Activated CD8-positive, alpha-beta memory T cell treated with anti-CD3 and anti-CD28 coated beads, Interleukin-2, amount 50 U/mL, for 24 hours (primary cell): ENCODE data around the gene TMEM82.
"Not testable (repeated sequence)": the region's sequence is repeated elsewhere in the genome, so short reads cannot be mapped to it uniquely, and the experiment has no call there.

Source experiments
- DNase-seq: peaks from one replicate; pipeline ENCODE4 v3.0.0-alpha.2; 2020; ENCODE audit errors: extremely low read depth

Gene TMEM82

DNA sequence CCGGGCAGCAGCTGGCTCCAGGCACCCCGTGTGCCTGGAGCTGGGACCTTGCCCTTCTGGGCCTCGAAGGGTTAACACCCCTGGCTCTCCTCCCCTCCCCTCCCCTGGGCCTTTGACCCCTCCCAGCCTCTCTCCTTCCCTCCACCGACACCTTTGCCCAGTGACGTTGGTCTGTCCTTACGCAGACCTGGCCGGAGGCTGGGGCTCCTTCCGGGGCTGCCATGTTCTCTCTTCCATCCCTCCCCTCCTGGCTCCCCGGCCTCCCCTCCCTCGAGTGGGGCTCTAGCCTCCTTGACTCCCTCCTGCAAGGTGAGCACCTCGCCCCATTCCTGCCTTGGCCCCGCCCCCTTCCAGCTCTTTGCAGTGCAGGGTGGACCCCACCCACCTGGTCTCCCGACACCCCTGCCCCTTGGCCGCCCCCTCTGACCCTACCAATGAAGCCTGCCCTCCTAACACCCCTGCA lies at the start of gene TMEM82:
Gene TMEM82, plus strand, starts transcription at position 161 of the 463 bp plus-strand sequence. Its CDS starts 61 bp downstream, at position 222.
- no peak for DNase-seq

DNA sequence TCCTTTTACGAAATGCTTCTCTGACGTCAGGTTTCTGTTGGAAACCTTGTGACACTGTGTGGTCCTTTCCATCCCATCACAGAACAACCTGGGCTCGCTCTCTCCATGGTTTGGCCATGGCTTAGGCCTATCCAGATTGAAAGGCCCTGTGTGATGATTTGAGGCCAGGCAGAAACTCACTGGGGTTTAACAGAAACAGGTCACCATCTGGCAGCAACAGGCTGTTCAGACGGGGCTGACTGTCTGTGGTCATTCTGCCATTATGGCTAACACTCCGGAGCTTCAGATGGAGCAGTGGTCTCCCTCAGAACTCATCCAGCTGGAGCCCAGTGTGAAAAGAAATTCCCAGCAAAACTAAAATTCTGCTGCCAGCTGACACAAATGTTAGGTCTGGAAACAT lies 48.9 kb upstream of the TMEM82 start:
- DNase-seq, result no peak

DNA sequence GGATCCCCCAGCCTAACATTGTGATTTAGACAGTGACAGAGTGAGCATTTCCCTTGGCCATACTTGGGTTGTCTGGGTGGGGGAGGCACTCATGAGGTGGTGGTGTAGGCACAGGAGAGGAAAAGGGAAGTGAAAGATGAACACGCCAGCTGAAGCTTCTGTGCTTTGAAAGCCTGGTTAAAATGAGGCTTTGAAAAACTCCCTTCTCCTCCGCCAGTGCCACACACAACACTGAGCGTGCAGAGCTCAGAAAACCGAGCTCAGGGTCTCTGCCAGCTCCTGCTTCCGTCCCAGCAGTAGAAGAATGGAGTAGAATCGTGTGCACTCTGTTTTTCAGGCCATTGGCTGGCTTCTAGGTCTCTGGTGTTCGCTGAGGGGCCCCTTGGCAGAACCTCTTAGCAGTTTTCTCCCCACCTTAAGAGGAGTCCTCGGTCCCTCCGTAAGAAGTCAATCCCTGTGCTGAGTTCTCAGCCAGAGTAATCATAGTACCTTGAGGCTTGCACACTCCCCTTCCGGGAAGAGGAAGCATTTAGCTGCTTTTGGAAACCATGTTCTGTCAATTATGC lies 45.3 kb upstream of the TMEM82 start:
- no peak for DNase-seq

DNA sequence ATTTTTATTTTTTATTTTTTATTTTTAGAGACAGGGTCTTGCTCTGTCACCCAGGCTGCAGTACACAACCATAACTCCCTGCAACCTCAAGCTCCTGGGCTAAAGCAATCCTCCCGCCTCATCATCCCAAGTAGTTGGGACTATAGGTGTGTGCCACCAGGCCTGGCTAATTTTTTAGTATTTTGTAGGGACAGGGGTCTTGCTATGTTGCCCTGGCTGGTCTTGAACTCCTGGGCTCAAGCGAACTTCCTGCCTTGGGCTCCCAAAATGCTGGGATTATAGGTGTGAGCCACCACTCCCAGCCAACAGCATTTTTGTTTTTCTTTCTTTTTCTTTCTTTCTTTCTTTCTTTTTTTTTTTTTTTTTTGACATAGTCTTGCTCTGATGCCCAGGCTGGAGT lies 44.1 kb upstream of the TMEM82 start:
- DNase-seq, result no peak

DNA sequence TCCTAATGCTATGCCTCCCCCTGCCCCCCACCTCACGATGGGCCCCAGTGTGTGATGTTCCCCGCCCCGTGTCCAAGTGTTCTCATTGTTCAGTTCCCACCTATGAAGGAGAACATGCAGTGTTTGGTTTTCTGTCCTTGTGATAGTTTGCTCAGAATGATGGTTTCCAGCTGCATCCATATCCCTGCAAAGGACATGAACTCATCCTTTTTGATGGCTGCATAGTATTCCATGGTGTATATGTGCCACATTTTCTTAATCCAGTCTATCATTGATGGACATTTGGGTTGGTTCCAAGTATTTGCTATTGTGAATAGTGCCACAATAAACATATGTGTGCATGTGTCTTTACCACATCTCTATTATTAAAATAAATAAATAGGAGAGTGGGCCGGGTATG lies 43.0 kb upstream of the TMEM82 start:
- DNase-seq, result not testable (repeated sequence)

DNA sequence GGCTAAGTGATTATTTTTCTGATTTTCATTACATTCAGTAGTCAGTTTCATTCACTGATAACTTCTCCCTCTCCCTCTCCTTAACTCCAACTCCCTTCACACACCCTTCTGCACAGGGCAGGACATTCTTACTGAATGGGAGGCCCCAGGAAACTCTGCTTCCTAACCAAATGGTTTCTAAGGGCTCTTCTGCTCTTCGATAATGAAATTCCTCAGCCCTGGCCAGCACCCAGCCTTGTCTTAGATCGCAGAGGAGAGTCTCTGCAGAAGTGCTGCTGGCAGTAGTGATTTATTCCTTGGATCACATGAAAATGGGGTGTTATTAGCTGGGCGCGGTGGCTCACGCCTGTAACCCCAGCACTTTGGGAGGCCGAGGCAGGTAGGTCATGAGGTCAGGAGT lies 41.8 kb upstream of the TMEM82 start:
- no peak for DNase-seq

DNA sequence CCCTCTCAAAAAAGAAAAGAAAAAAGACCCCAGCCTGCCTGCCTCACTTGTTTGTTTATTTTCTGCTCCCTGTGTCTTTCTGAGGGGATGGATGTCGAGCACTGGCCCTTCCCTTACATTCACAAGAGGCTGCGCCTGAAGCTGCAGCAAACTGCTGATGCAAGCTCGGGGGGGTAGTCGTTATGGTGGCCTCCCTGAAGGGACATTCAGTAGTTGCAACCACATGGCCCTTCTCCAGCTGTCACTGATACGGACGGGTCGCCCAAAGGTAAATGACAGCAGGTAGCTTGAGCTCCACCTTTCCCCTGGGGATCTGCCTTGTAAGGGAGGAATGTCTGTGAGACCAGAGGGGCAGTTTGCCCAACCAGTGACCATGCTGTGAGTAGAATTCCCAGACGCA lies 40.5 kb upstream of the TMEM82 start:
- DNase-seq, result no peak

DNA sequence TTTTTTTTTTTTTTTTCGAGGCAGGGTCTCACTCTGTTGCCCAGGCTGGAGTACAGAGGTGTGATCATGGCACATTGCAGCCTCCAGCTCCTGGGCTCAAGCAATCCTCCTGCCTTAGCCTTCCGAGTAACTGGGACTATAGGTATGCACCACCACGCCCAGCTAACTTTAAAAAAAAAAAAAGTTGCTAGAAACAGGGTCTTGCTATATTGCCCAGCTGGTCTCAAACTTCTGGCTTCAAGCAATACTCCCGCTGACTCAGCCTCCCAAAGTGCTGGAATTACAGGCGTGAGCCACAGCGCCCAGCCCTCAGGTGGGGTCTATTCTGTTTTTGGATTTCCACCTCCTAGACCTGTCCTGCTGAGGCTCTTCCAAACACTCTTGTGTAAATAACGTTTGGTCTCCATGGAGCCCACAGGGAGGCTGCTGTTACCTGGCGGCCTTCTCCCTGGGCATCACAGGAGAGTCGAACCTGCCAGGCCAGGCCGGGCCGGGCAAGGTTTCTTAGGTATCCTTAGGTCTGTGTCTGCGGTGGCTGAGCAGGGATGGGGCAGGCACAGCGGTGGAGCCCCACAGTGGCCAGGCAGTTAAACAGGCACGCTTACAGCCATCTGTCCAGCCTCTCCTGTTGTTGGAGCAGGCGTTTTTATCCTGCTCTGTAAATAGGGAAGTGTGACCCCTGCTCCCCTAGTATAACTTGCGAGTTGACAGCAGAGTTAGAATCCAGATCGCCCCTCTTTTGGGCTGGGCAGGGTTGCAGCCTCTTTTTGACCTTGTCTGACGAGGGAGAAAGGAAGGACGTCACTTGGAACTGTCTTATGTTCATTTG lies 39.4 kb upstream of the TMEM82 start:
- no peak for DNase-seq

DNA sequence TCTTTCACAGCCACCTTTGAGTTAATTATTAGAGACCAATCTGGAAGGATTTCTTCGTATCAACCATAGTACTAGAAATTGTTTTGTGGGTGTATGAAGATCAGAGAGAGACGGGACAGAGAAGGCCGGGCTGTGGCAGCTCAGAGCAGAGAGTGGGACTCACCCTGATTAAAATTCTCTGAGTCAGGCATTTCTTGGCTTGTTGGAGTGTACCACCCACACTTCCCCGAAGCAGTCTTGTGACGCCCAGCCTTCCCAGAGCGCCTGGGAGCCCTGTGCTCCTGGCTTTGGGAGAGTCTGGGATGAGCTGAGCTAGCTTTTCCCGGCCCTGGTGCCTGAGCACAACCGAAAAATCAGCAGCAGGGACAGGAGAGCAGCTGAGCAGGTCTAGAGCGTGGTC lies 38.7 kb upstream of the TMEM82 start:
- DNase-seq, result no peak

DNA sequence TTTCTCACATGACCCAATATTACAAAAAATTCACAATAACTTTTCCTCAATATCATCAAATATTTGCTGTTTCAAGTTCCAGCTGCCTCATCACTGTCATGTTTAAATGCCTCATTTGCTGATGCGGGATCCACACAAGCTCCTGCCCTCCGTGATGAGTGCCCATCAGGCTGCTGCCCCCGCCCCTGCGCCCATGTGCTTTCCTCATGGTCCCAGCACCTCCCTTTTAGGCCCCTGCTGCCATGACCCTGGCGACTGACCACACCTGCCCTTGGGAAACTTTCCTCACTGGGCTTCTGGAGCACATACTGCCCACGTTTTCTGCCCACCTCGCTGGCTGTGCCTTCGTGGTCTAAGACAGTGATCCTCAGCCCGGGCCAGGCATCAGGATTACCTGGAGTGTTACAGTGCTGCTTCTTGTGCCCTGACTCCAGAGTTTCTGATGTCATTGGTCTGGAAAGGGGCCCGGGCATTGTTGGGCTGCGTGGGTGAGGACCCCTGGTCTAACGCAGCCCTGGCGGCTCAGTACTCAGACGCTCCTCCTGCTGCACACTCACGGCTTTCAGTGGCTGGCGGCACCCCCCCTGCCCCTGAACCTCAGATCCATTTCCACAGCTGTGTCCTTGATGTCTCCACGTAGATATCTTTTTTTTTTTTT lies 37.6 kb upstream of the TMEM82 start:
- DNase-seq, result no peak

DNA sequence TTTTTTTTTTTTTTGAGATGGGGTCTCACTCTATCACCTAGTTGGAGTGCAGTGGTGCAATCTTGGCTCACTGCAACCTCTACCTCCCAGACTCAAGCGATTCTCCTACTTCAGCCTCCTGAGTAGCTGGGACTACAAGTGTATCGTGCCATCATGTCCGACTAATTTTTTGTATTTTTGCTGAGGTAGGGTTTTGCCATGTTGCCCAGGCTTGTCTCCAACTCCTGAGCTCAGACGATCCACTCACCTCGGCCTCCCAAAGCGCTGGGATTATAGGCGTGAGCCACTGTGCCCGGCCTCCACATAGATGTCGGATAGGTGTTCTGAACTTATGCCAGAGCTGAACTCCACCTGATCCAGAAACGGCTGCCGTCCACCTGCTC lies 37.1 kb upstream of the TMEM82 start:
- no peak for DNase-seq

DNA sequence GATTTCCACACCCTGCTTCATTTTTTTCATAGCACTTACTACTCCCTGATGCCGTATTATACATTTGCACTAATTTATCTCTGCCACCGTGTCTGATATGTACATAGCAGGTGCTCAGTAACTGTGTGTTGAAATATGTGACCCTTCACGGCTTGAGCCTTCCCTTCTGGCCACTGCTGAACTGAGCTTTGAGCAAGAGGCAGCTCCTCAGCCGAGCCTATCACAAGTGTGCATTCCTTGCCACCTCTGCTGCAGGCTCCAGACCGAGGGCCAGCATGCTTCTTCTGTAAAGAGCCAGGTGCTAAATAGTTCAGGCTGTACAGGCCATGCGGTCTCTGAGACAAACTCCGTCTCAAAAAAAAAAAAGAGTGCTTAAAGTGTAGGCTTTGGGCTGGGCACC lies 35.5 kb upstream of the TMEM82 start:
- no peak for DNase-seq

DNA sequence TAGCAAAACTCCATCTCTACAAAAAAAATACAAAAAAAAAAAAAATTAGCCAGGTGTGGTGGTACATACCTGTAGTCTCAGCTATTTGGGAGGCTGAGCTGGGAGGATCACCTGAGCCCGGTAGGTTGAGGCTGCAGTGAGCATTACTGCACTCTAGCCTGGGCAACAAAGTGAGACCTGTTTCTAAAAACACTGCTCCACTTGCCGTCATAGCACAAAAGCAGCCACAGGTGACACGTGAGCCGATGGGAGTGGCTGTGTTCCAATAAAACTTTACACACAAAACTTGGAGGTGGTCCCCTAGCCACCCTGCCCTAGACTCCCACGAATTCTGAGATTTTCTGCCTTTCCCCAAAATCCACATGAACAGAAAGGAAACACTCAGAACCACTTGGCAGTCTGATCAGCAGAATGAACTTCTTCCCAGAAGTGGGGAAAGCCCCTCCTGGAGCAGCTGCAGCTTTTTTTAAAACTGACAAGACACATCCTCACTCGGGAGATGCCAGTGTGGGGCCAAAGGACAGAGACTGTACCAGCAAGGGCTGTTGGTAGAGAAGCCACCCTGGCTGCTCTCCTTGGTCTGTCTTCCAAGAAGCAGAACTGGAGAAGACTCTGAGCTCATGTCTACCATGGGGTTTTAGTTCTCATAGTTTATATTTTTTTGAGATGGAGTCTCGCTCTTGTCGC lies 34.9 kb upstream of the TMEM82 start:
- no peak for DNase-seq

DNA sequence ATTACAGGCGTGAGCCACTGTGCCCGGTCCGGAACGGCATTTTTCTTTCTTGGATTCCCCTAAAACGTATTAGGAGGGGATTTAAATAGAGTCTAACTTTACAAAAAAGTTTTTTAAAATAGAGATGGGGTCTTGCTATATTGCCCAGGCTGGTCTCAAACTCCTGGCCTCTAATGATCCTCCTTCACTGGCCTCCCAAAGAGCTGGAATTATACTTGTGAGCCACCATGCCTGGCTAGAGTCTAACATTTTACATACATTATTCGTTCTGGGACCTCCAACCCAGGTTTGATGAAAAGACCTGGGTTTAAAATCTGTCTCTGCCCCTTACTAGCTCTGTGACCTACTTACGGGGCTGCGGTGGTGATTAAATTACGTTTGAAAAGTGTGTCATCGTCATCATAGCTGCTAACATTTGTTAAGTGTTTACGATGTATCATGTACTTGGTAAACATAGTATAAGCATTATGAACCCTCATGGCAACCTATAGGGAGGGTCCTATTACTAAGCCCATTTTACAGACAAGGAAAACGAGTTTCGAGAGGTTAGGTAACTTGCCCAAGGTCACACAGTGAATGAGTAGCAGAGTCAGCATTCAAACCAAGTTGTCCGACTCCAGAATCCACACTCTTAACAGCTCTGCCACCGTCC lies 33.7 kb upstream of the TMEM82 start:
- DNase-seq, result no peak

DNA sequence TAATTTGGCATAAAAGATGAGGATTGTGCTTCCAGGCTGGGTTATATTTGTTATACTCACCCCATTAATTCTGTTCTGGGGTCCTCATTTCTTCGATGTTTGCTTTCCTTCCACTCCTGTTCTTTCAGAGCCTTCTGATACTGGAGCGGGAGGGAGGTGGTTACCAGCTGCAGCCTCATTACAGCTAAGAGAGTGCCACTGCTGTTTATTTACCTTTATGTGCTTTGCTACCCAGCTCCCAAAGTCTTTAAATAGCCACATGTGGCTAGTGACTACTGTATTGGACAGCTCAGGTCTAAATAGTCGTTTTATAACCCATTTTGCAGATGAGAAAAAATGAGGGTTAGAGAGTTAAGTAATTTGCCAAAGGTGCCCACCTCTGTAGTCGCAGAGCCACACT lies 33.1 kb upstream of the TMEM82 start:
- no peak for DNase-seq

DNA sequence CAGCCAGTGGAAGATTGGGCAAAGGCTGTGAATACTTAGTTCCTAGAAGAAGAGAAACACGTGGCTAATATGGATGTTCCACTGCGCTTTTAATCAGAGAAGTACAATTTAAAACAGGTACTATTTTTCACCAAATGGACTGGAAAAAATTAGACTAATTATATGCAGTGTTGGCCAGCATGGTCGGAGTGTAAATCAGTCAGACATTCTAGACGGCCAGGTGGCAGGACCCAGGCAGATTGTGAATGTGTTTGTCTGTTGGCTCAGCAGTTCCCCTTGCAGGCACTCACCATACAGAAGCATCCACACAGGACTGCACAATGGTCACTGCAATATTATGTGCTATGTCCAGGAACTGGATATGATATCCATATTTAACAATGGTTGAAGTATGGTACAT lies 30.1 kb upstream of the TMEM82 start:
- no peak for DNase-seq

DNA sequence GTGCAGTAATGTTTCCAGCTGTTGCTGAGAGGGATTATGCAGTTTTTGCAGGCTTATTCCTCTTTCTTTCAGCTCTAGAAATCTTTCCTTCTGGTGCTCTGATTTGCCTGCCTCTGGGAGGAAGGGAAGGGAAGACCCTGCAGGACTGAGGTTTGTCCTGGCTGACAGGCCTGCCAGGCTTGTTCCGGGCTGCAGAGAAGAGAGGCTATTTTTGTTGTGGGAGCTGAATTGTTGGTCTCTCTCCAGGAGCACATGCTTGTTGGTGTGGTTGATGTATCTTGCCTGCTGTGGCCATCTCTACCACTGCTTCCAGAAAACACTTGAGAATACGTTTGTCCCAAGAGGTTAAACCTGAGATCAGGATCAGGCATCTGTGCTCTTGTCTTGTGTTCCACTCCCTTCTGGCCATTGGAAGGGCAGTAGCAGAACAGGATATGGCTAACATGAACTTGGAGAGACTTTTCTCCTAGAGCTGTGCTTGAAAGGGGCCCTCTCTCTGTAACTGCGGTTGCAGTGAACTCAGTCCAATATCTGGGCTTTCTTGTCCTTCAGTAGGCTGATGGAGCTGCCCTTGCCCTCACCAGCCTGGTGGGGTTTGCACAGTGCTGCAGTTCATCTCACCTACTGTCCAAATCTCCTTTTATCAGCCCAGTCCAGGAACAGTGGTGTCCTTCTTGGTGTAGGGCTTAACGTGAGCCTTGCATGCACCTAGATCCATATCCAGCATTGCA lies 27.7 kb upstream of the TMEM82 start:
- no peak for DNase-seq

DNA sequence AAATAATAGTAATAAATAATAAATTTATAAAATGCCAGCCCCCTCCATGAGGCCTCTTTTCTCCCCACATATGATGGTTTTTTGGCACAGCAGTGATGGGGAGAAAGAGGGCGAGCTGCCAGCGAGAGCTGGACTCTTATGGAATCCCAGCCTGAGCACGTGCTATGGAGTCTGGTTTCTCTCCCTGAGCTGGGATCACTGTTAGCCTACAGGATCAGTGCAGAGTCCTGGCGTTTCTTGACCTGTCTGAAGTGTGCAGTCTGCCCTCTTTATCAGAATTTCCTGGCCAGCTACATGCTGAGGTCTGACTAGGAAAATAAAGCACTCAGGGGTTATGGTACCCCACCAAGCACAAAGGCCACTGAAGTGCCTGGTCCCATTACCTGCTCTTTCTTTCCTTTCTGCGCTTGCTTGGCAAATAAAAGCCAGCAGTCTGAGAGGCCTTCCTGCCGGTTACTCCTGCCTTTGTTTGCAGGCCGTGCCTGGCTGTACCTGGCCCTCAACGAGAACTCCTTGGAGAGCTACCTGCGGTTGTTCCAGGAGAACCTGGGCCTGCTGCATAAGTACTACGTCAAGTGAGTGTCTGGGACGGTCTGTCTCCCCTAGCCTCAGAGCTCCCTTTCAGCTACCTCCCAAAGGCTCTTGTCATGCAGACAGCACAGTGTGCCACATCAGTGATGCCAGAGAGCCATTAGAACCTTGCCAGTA lies 24.7 kb upstream of the TMEM82 start:
- no peak for DNase-seq

DNA sequence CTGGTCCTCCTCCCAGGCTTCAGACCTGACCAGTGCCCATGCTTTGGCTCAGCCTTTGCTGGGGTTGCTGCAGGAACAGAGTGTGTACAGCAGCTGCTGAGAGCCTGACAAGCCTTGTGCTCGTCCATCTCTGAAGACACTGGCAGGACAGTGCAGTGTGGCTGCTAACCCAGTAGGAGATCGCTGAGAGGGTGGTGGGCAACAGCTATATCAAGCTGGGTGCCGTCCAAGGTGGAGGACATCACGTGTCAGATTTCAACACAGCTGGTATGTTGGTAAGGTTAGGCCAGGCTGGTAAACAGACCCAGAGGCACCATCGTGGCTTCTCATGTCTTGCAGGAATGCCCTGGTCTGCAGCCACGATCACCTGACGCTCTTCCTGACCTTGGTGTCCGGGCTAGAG lies 24.1 kb upstream of the TMEM82 start:
- no peak for DNase-seq

DNA sequence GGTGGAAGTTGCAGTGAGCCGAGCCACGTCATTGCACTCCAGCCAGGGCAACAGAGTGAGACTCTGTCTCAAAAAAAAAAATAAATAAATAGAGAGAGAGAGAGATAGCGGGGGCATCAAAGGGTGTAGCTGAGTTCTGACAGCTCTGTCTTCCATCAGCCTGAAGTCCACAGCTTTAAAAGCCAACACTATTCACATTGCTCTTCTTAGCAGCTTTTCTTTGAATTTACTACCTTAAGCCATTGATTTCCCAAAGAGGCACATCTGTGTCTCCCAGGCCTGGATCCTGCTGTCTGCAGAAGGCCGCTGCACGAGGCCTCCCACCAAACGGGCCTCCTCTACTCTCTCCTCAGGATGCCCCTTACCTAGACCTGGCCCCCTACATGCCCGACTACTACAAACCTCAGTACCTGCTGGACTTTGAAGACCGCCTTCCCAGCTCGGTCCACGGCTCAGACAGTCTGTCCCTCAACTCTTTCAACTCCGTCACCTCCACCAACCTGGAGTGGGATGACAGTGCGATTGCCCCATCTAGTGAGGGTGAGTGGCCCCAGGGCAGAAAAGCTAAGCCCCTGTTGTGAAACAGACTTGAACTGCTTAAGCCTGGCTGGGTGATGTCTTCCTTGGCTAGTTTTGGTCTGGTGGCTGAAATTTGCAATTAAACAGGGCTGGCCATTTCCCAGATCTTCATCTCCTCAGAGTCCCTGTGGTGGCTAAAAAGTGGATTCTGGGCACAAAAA lies 22.7 kb upstream of the TMEM82 start:
- DNase-seq, result no peak
